K562 (cell line): Measurements from ENCODE around the gene HMCN2. TPM values are rescaled to one million over a fixed set of nuclear protein-coding genes. Genes with fewer than 3 reads are reported as not detected.
"Not testable (repeated sequence)": the region's sequence is repeated elsewhere in the genome, so short reads cannot be mapped to it uniquely, and the experiment has no call there.

Source experiments
- ATAC-seq: fragments of 200-7000 bp; cut with Tn5 transposase; 3 replicates; pipeline ENCODE4 v1.9.1; 2020; ENCODE audit warnings: moderate library complexity
- BruUV-seq: library from RNA; stranded (reverse); fragments of 400-500 nt; replicated peaks from 2 replicates; lab custom pipeline; 2021; lab: Mats Ljungman, UMichigan
- CTCF ChIA-PET: fragments of 300-600 bp; formaldehyde crosslinking; extraction: SDS; loops from one replicate; lab custom pipeline; 2021; ENCODE audit warnings: low intra/inter-chr PET ratio; lab: Yijun Ruan, JAX
- POLR2A ChIA-PET: fragments of 300-600, 350-650 bp; sonication (Branson Sonifier 250); formaldehyde crosslinking; extraction: SDS; loops from one replicate; lab custom pipeline; 2021; ENCODE audit warnings: antibody characterized with exemption, inconsistent platforms; lab: Yijun Ruan, JAX
- DNase-seq, 4 experiments: peaks; one replicate each; pipeline versions ENCODE4 v3.0.0 to v3.0.0-alpha.2; 2011 to 2018; ENCODE audit warnings: low spot score in 3 of 4, mixed read lengths in 3 of 4; ENCODE audit errors: extremely low read depth in 1 of 4
- FAIRE-seq: peaks from 2 replicates; lab custom pipeline; 2011; peaks lifted over from hg19 to GRCh38; lab: Jason Lieb, UNC
- H2AFZ ChIP-seq: 2 replicates; pipeline ENCODE4 v1.6.0; 2011; ENCODE audit warnings: low read depth, low read length, control low read depth, inconsistent platforms
- H3K27ac ChIP-seq: fragments of 200-600 bp; 3 replicates; pipeline ENCODE4 v1.8.0; 2011; ENCODE audit warnings: low read depth, mild to moderate bottlenecking, control low read depth, inconsistent platforms, low read length, moderate library complexity, mixed read lengths; ENCODE audit errors: extremely low read depth
- H3K27me3 ChIP-seq, 2 experiments: fragments of 300-600 bp in 1 of 2; 2 replicates in 1 of 2; 3 replicates in 1 of 2; pipeline versions ENCODE4 v1.6.0 to v1.8.0; 2011; ENCODE audit warnings: inconsistent platforms in 2 of 2, low read length in 2 of 2, mild to moderate bottlenecking in 1 of 2, mixed read lengths in 1 of 2, moderate library complexity in 1 of 2; ENCODE audit not compliant: control insufficient read depth in 2 of 2, insufficient read depth in 2 of 2
- H3K36me3 ChIP-seq: fragments of 300-600 bp; 3 replicates; pipeline ENCODE4 v1.8.0; 2011; ENCODE audit warnings: mild to moderate bottlenecking, low read length, inconsistent platforms; ENCODE audit not compliant: control insufficient read depth, insufficient read depth
- H3K4me1 ChIP-seq, 2 experiments: fragments of 200-600 bp in 1 of 2; replicated peaks in 1 of 2; 2 replicates in 1 of 2; 3 replicates in 1 of 2; pipeline versions ENCODE4 v1.5.1 to v1.8.0; 2011; ENCODE audit warnings: inconsistent platforms in 2 of 2, low read length in 2 of 2, mild to moderate bottlenecking in 1 of 2, mixed read lengths in 1 of 2, moderate library complexity in 1 of 2; ENCODE audit not compliant: control insufficient read depth in 2 of 2, insufficient read depth in 2 of 2
- H3K4me2 ChIP-seq: 2 replicates; pipeline ENCODE4 v1.6.1; 2011; ENCODE audit warnings: low read length, control low read depth, inconsistent platforms, mixed read lengths; ENCODE audit not compliant: insufficient read depth
- H3K4me3 ChIP-seq: fragments of 200-600 bp; sonication (generic), shearing (Covaris generic); 2 replicates; pipeline ENCODE4 v1.5.1; 2016; ENCODE audit warnings: control low read depth, inconsistent platforms
- H3K79me2 ChIP-seq: fragments of 200-600 bp; 3 replicates; pipeline ENCODE4 v1.8.0; 2011; ENCODE audit warnings: low read length, inconsistent platforms; ENCODE audit not compliant: control insufficient read depth, insufficient read depth
- H3K9ac ChIP-seq, 2 experiments: 2 replicates each; pipeline versions ENCODE4 v1.6.0 to v1.6.1; 2011; ENCODE audit warnings: low read depth in 2 of 2, low read length in 2 of 2, control low read depth in 1 of 2, inconsistent platforms in 1 of 2, mild to moderate bottlenecking in 1 of 2, mixed read lengths in 1 of 2; ENCODE audit not compliant: insufficient read depth in 1 of 2
- H3K9me1 ChIP-seq: one replicate; pipeline ENCODE4 v1.6.0; 2011; ENCODE audit warnings: inconsistent platforms, mild to moderate bottlenecking, low read length, moderate library complexity; ENCODE audit not compliant: control insufficient read depth, insufficient read depth
- H3K9me3 ChIP-seq: replicated peaks from 2 replicates; pipeline ENCODE4 v1.5.1; 2011; ENCODE audit warnings: low read depth, low read length, inconsistent platforms; ENCODE audit not compliant: control insufficient read depth, insufficient read depth
- H4K20me1 ChIP-seq: replicated peaks from 2 replicates; pipeline ENCODE4 v1.6.1; 2011; ENCODE audit warnings: low read length, inconsistent platforms, mixed read lengths; ENCODE audit not compliant: control insufficient read depth, insufficient read depth
- ARID4B ChIP-seq: sonication (generic); formaldehyde crosslinking; IDR thresholded peaks from 2 replicates; pipeline ENCODE4 v1.8.0; 2022; ENCODE audit warnings: mild to moderate bottlenecking, missing genetic modification reagents
- E2F6 ChIP-seq, 2 experiments: IDR thresholded peaks; 2 replicates each; pipeline ENCODE4 v1.6.1; 2011; ENCODE audit warnings: borderline replicate concordance in 1 of 2, control low read depth in 1 of 2, low read depth in 1 of 2, low read length in 1 of 2, mild to moderate bottlenecking in 1 of 2, mixed read lengths in 1 of 2, moderate library complexity in 1 of 2; ENCODE audit not compliant: insufficient read depth in 1 of 2, insufficient read length in 1 of 2, poor library complexity in 1 of 2, severe bottlenecking in 1 of 2; ENCODE audit errors: extremely low read depth in 1 of 2
- ETS1 ChIP-seq: conservative IDR thresholded peaks from 2 replicates; pipeline ENCODE4 v1.6.1; 2011; ENCODE audit warnings: low read depth, mild to moderate bottlenecking, low read length; ENCODE audit not compliant: control insufficient read depth
- POLR3G ChIP-seq: IDR thresholded peaks from 2 replicates; pipeline ENCODE4 v1.6.1; 2011; ENCODE audit not compliant: insufficient read length, insufficient replicate concordance; ENCODE audit errors: extremely low read depth
- RBFOX2 ChIP-seq: fragments of 200-400 bp; formaldehyde crosslinking; IDR thresholded peaks from 2 replicates; pipeline ENCODE4 v1.6.1; 2017; ENCODE audit warnings: low read depth, mild to moderate bottlenecking, low read length, moderate library complexity
- ZNF584 ChIP-seq: fragments of 200-800 bp; sonication (Bioruptor generic); IDR thresholded peaks from 2 replicates; pipeline ENCODE4 v1.6.1; 2016; ENCODE audit warnings: low read depth, mild to moderate bottlenecking, missing genetic modification characterization, missing compliant biosample characterization
- ZNF764 ChIP-seq: fragments of 250-450 bp; sonication (Bioruptor Pico); IDR thresholded peaks from 2 replicates; pipeline ENCODE4 v1.4.0; 2020; ENCODE audit warnings: low read depth, mild to moderate bottlenecking, moderate library complexity
- WGBS: fragments of 100-300 bp; shearing (Covaris generic); methylation state at CpG from one replicate; pipeline ENCODE4 v1.1.6; 2016; ENCODE audit warnings: low coverage, mixed read lengths; ENCODE audit not compliant: insufficient coverage; ENCODE audit errors: missing lambda C conversion rate; 5-methylcytosine and 5-hydroxymethylcytosine counted together
- in situ Hi-C: fragments of 300-500 bp; cut with MboI; formaldehyde crosslinking; loops from 4 replicates; pipeline ENCODE4 v1.15.0; 2018; ENCODE audit warnings: inconsistent platforms, mixed read lengths
- intact Hi-C: fragments of 100-400 bp; cut with micrococcal nuclease; formaldehyde crosslinking; loops from 2 replicates; pipeline ENCODE4 v1.14.2; 2022
- polyA plus RNA-seq, 8 experiments: library from polyadenylated mRNA; depleted of rRNA in 4 of 8; stranded (reverse) in 5 of 8; unstranded in 3 of 8; fragments of >200 nt; fragmentation: Nextera tagmentation in 2 of 8; fragmentation: Illumina TruSeq in 1 of 8; extraction: Ambion mirVana in 2 of 8; extraction: Trizol in 1 of 8; gene quantifications; 2 replicates each; pipeline versions ENCODE4 v1.2.1 to v1.2.3, GENCODE V29; 2011 to 2014; ENCODE audit warnings: inconsistent platforms in 1 of 8, missing spikeins in 1 of 8
- total RNA-seq, 7 experiments: library from RNA; depleted of rRNA in 6 of 7; stranded (reverse); fragments of >200 nt in 6 of 7; fragmentation: Illumina TruSeq in 2 of 7; extraction: Trizol in 2 of 7; gene quantifications; 2 replicates each; pipeline versions ENCODE4 v1.2.1 to v1.2.3, GENCODE V29; 2011 to 2021; ENCODE audit warnings: low replicate concordance in 1 of 7

Gene HMCN2
- total and polyA plus RNA-seq, 9 of the 15 experiments (the other 6 are each of a cell fraction or from before 2014, with no cell fraction given) = 0.01 TPM; not detected in 8

- TF ChIP-seq ARID4B (CRISPR knock-in tag) (no peak), POLR3G (no peak), ZNF764 (CRISPR knock-in tag) (no peak), ZNF584 (CRISPR knock-in tag) (no peak), E2F6 (IDR thresholded peaks at IDR 0.05; ENCODE audit: borderline replicate concordance in 1 of 2, extremely low read depth in 1 of 2, insufficient read depth in 1 of 2, insufficient read length in 1 of 2, low read depth in 1 of 2, low read length in 1 of 2, poor library complexity in 1 of 2, severe bottlenecking in 1 of 2) (no peak), RBFOX2 (no peak), ETS1 (no peak)
These were observed 11.4 kb downstream of the HMCN2 start (continued) for GRCh38 chr9:130276955-130277354.

- CTCF ChIA-PET = not testable (repeated sequence)
These were observed 12.0 kb downstream of the HMCN2 start for GRCh38 chr9:130277525-130277924.

More at GRCh38 chr9:130277525-130277924, 12.0 kb downstream of the HMCN2 start:
- H3K36me3 ChIP-seq, ATAC-seq, H3K4me3 ChIP-seq, H3K4me1 ChIP-seq, H3K9me1 ChIP-seq, H3K9me3 ChIP-seq, H3K4me2 ChIP-seq, DNase-seq, H4K20me1 ChIP-seq, H3K27ac ChIP-seq, BruUV-seq, H3K9ac ChIP-seq, H3K79me2 ChIP-seq, H2AFZ ChIP-seq, FAIRE-seq, in situ Hi-C loops, intact Hi-C loops: not testable (repeated sequence)
- POLR2A ChIA-PET = interaction anchor here (0.6 to 1.5 kb wide), 3 partner anchors 8 to 70 kb away, joined by 3 read pairs; partner anchors contain the start of gene HMCN2
- peaks cover 10 to 54% of the 10 kb centered on the region in 2 experiments for H3K27me3 ChIP-seq
- WGBS = 0% methylated on average over 1 of the region's 1 CpG
